SK-N-MC (cell line): Measurements from ENCODE around the gene USP49.

Experiments used
- EZH2 ChIP-seq: fragments of 200-600 bp; sonication (generic); IDR thresholded peaks from one replicate; pipeline ENCODE4 v1.6.1; 2017; ENCODE audit warnings: antibody characterized with exemption
- POLR2AphosphoS5 ChIP-seq: IDR thresholded peaks from 2 replicates; pipeline ENCODE4 v1.6.1; 2012; ENCODE audit warnings: mild to moderate bottlenecking, low read depth, low read length, borderline replicate concordance

- TF ChIP-seq EZH2 (no peak), POLR2AphosphoS5 (no peak)
These were observed 18.0 kb downstream of the USP49 start for GRCh38 chr6:41877051-41877680.
